HCT116 (cell line): ENCODE measurements around the gene NFATC1. TPM values are rescaled to one million over a fixed set of nuclear protein-coding genes. Genes with fewer than 3 reads are reported as not detected.

Experiments used
- ATAC-seq: fragments of 200-7000 bp; cut with Tn5 transposase; 2 replicates; pipeline ENCODE4 v1.9.1; 2020; ENCODE audit warnings: mild to moderate bottlenecking, moderate library complexity
- BruUV-seq: library from RNA; stranded (reverse); fragments of 400-500 nt; replicated peaks from 2 replicates; lab custom pipeline; 2021; lab: Mats Ljungman, UMichigan
- CTCF ChIA-PET: fragments of 300-600 bp; sonication (Branson Sonifier 250); formaldehyde crosslinking; loops from one replicate; lab custom pipeline; 2021; ENCODE audit warnings: antibody characterized with exemption; lab: Charles Lee
- POLR2A ChIA-PET: fragments of 300-600, 350-600 bp; sonication (Branson Sonifier 250); formaldehyde crosslinking; loops from one replicate; lab custom pipeline; 2021; ENCODE audit warnings: antibody characterized with exemption; lab: Charles Lee
- RAD21 ChIA-PET, 2 experiments: fragments of 300-600 bp; sonication (Branson Sonifier 250); formaldehyde crosslinking; loops; one replicate each; lab custom pipeline; 2023; ENCODE audit warnings: low total read pairs in 2 of 2; ENCODE audit not compliant: uncharacterized antibody in 2 of 2, unreplicated experiment in 2 of 2, low non-redundant PET in 1 of 2; lab: Charles Lee
- DNase-seq: peaks from one replicate; pipeline ENCODE4 v3.0.0-alpha.2; 2010; ENCODE audit warnings: low read depth, low spot score
- H2AFZ ChIP-seq: fragments of 200-600 bp; shearing (Covaris generic), sonication (generic); 2 replicates; pipeline ENCODE4 v1.6.1; 2017; ENCODE audit warnings: low read depth, mixed run types, mixed read lengths, antibody characterized with exemption, low read length; ENCODE audit not compliant: poor library complexity, severe bottlenecking
- H3K27ac ChIP-seq: 2 replicates; pipeline ENCODE4 v1.5.1; 2012; ENCODE audit warnings: low read depth, low read length
- H3K27me3 ChIP-seq: fragments of 200-600 bp; sonication (generic); 2 replicates; pipeline ENCODE4 v1.6.1; 2016; ENCODE audit warnings: mixed run types, low read length, mixed read lengths; ENCODE audit not compliant: insufficient read depth
- H3K36me3 ChIP-seq, 2 experiments: fragments of 200-500 bp in 1 of 2; fragments of 200-600 bp in 1 of 2; sonication (Bioruptor generic) in 1 of 2; sonication (generic) in 1 of 2; 2 replicates each; pipeline versions ENCODE4 v1.5.1 to v1.6.1; 2014 to 2016; ENCODE audit warnings: low read length in 2 of 2, inconsistent platforms in 1 of 2, mixed read lengths in 1 of 2, mixed run types in 1 of 2; ENCODE audit not compliant: insufficient read depth in 2 of 2, control insufficient read depth in 1 of 2
- H3K4me1 ChIP-seq, 2 experiments: fragments of 200-600 bp in 1 of 2; sonication (generic) in 1 of 2; 2 replicates each; pipeline versions ENCODE4 v1.5.1 to v1.6.1; 2012 to 2017; ENCODE audit warnings: low read length in 2 of 2, inconsistent platforms in 1 of 2, mild to moderate bottlenecking in 1 of 2, mixed read lengths in 1 of 2, mixed run types in 1 of 2, moderate library complexity in 1 of 2; ENCODE audit not compliant: insufficient read depth in 2 of 2, control insufficient read depth in 1 of 2
- H3K4me2 ChIP-seq: fragments of 200-600 bp; sonication (generic); 2 replicates; pipeline ENCODE4 v1.6.1; 2017; ENCODE audit warnings: mixed run types, low read length, mixed read lengths
- H3K4me3 ChIP-seq, 2 experiments: fragments of 200-600 bp in 1 of 2; sonication (generic) in 1 of 2; replicated peaks in 1 of 2; 2 replicates each; pipeline ENCODE4 v1.5.1; 2011 to 2016; ENCODE audit warnings: low read length in 2 of 2, control low read depth in 1 of 2, low read depth in 1 of 2, mild to moderate bottlenecking in 1 of 2, mixed read lengths in 1 of 2, mixed run types in 1 of 2
- H3K79me2 ChIP-seq: fragments of 200-600 bp; sonication (generic); 2 replicates; pipeline ENCODE4 v1.6.1; 2017; ENCODE audit warnings: mild to moderate bottlenecking, mixed run types, low read length, moderate library complexity, mixed read lengths; ENCODE audit not compliant: insufficient read depth
- H3K9ac ChIP-seq: fragments of 200-600 bp; sonication (generic); 2 replicates; pipeline ENCODE4 v1.6.1; 2016; ENCODE audit warnings: low read length, mixed read lengths
- H3K9me2 ChIP-seq: fragments of 200-600 bp; sonication (generic), shearing (Covaris generic); 2 replicates; pipeline ENCODE4 v1.6.1; 2017; ENCODE audit warnings: mixed run types, mild to moderate bottlenecking, moderate library complexity; ENCODE audit not compliant: insufficient read depth
- H3K9me3 ChIP-seq, 2 experiments: fragments of 200-500 bp in 1 of 2; fragments of 200-600 bp in 1 of 2; sonication (Bioruptor generic) in 1 of 2; sonication (generic) in 1 of 2; 2 replicates each; pipeline ENCODE4 v1.6.1; 2014 to 2017; ENCODE audit warnings: low read length in 2 of 2, mixed read lengths in 2 of 2, inconsistent platforms in 1 of 2, low read depth in 1 of 2, mild to moderate bottlenecking in 1 of 2, mixed run types in 1 of 2, moderate library complexity in 1 of 2; ENCODE audit not compliant: control insufficient read depth in 1 of 2, insufficient read depth in 1 of 2
- H4K20me1 ChIP-seq: fragments of 200-600 bp; sonication (generic), shearing (Covaris generic); 2 replicates; pipeline ENCODE4 v1.6.1; 2017; ENCODE audit warnings: mixed run types, mild to moderate bottlenecking, moderate library complexity; ENCODE audit not compliant: insufficient read depth
- CBX3 ChIP-seq: IDR thresholded peaks from 2 replicates; pipeline ENCODE4 v1.6.1; 2012; ENCODE audit warnings: low read depth
- CEBPB ChIP-seq: IDR thresholded peaks from 2 replicates; pipeline ENCODE4 v1.6.1; 2012; ENCODE audit warnings: low read depth
- EGR1 ChIP-seq: IDR thresholded peaks from 2 replicates; pipeline ENCODE4 v1.6.1; 2012; ENCODE audit warnings: low read depth
- JUND ChIP-seq: IDR thresholded peaks from 2 replicates; pipeline ENCODE4 v1.6.1; 2012
- POLR2A ChIP-seq: IDR thresholded peaks from 2 replicates; pipeline ENCODE4 v1.7.0; 2011; ENCODE audit warnings: borderline replicate concordance; ENCODE audit not compliant: insufficient read depth, insufficient read length; ENCODE audit errors: extremely low read depth
- POLR2AphosphoS5 ChIP-seq: IDR thresholded peaks from 2 replicates; pipeline ENCODE4 v1.6.1; 2011; ENCODE audit warnings: mild to moderate bottlenecking, low read depth, low read length, moderate library complexity
- RAD21 ChIP-seq: IDR thresholded peaks from 2 replicates; pipeline ENCODE4 v1.6.1; 2012; ENCODE audit warnings: low read depth, mild to moderate bottlenecking
- REST ChIP-seq: IDR thresholded peaks from 2 replicates; pipeline ENCODE4 v1.6.1; 2012; ENCODE audit warnings: low read depth
- SIN3A ChIP-seq: IDR thresholded peaks from 2 replicates; pipeline ENCODE4 v1.6.1; 2012; ENCODE audit warnings: low read depth
- TCF7L2 ChIP-seq: IDR thresholded peaks from 2 replicates; pipeline ENCODE4 v1.7.0; 2011; ENCODE audit warnings: borderline replicate concordance, inconsistent platforms; ENCODE audit not compliant: insufficient read depth, insufficient read length; ENCODE audit errors: extremely low read depth
- ZFX ChIP-seq: fragments of 450-650 bp; IDR thresholded peaks from 2 replicates; pipeline ENCODE4 v1.6.1; 2017
- intact Hi-C: fragments of 100-400 bp; cut with micrococcal nuclease; formaldehyde crosslinking; loops from 2 replicates; pipeline ENCODE4 v1.10.0; 2022
- total RNA-seq: library from RNA; stranded (reverse); gene quantifications from one replicate; pipeline ENCODE4 v1.2.1, GENCODE V29; 2021; ENCODE audit not compliant: unreplicated experiment
- TF ChIP-seq, protein P1 (sequence below): IDR thresholded peaks from 2 replicates; pipeline ENCODE4 v1.6.1; 2012

NFATC1 gene
- total RNA-seq, 1 experiment from 2014 or later: 20.8 TPM

GRCh38 chr18:79441420-79441819, 45.7 kb downstream of the NFATC1 start:
- RAD21 ChIA-PET: no interaction called here
- no peaks in the 10 kb centered on the region for H3K9me3 ChIP-seq
- CTCF ChIA-PET: no interaction called here
- no peaks in the 10 kb centered on the region for H3K79me2 ChIP-seq
- H3K4me1 ChIP-seq: no peaks in the 10 kb centered on the region
- DNase-seq (no peak), ATAC-seq (no peak)
- no peaks in the 10 kb centered on the region for H3K9me2 ChIP-seq
- no peaks in the 10 kb centered on the region for H3K27me3 ChIP-seq
- H3K27ac ChIP-seq: no peak overlapping the region
- no peaks in the 10 kb centered on the region for H3K36me3 ChIP-seq
- intact Hi-C loops: no loop called here
- TF ChIP-seq POLR2AphosphoS5 (no peak), RAD21 (no peak), EGR1 (no peak), JUND (no peak), CEBPB (no peak), POLR2A (no peak), CBX3 (no peak), ZFX (no peak), SIN3A (no peak)
- TF ChIP-seq, protein P1, sequence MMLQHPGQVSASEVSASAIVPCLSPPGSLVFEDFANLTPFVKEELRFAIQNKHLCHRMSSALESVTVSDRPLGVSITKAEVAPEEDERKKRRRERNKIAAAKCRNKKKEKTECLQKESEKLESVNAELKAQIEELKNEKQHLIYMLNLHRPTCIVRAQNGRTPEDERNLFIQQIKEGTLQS: no peak
- H2AFZ ChIP-seq: no peak overlapping the region
- no peak overlapping the region for H3K4me3 ChIP-seq
- no peaks in the 10 kb centered on the region for H4K20me1 ChIP-seq
- H3K9ac ChIP-seq: no peak overlapping the region
- no TSS peak for BruUV-seq
- POLR2A ChIA-PET: no interaction called here
- no peak overlapping the region for H3K4me2 ChIP-seq

- Histone ChIP-seq H3K9me3 (no peaks in the 10 kb centered on the region), H3K9ac (no peak overlapping the region), H4K20me1 (no peaks in the 10 kb centered on the region), H3K4me2 (no peak overlapping the region), H3K4me1 (no peaks in the 10 kb centered on the region), H3K27me3 (no peaks in the 10 kb centered on the region), H2AFZ (no peak overlapping the region), H3K79me2 (no peaks in the 10 kb centered on the region), H3K9me2 (no peaks in the 10 kb centered on the region), H3K4me3 (no peak overlapping the region), H3K36me3 (no peaks in the 10 kb centered on the region), H3K27ac (no peak overlapping the region)
- BruUV-seq: no TSS peak
- intact Hi-C loops: no loop called here
- TF ChIP-seq POLR2A: no peak
- no peak for TF ChIP-seq REST
- TF ChIP-seq TCF7L2: no peak
- TF ChIP-seq JUND: no peak
- CTCF ChIA-PET: no interaction called here
- POLR2A ChIA-PET: no interaction called here
- RAD21 ChIA-PET: no interaction called here
- ATAC-seq (no peak), DNase-seq (no peak)
Observed at GRCh38 chr18:79442508-79443221, 46.9 kb downstream of the NFATC1 start.
